ENCODE data around the gene GLB1L.
A peak's percentile ranks its signal among the peaks of the same experiment; 100 is the strongest.

The GLB1L gene

GRCh38 chr2:219278655-219279150 lies 33.5 kb upstream of the GLB1L start:
- H3K4me3 Mint-ChIP-seq, result peak overlapping the region; percentile 91
- H3K4me1 Mint-ChIP-seq, result peaks cover 62% of the 10 kb centered on the region
- DNase-seq, result no peak
- peak overlapping the region; percentile 86 for H3K27ac Mint-ChIP-seq
- H3K27me3 Mint-ChIP-seq (ENCODE audit: low read depth, poor library complexity), result peaks cover 5% of the 10 kb centered on the region
- TF ChIP-seq CTCF (IDR thresholded peaks at IDR 0.05), result no peak
- peaks cover 10% of the 10 kb centered on the region for H3K36me3 Mint-ChIP-seq (ENCODE audit: low read depth)
- no peaks in the 10 kb centered on the region for H3K9me3 Mint-ChIP-seq

DNA sequence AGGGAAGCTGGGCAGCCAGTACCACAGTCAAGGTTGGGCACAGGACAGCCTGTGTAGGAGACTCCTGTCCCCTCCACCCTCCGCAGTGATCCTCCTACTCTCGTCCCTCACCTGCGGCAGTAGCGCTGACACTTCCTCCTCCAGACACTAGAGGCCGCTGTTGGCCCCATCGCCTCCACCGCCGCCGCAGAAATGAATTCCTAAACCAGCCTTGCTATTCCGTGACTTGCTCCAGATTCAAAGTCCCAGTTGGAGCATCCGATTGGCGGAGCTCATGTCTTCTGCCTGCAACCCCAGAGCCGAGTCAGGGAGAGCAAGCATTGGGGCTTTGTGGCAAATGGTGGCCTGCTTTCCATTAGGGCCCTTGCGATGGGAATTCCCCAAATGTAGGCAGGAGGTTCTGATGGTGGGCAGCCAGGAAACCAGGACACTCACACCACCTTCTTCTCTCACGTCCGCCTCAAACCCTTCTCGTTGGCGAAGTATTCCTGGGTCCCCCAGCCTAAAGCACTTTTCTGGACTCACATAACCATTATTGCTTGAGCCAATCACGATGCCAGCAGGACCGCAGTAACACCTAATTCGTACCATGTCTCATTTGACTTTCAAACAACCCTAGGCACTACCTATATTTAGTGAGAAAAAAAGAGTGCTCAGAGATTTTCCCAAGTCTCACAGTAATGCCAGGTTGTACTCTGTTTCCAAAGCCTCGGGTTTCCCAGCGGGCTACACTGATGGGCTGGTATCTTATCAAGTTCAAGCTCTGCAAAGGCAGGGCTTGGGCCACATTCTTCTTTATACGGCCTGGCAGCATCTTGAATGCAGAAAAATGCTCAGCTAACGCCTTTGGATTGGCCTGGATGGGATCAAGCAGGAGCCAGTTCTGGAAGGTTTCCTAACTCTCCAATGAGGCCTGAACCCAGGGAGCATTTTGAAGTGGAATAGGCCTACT lies 32.7 kb upstream of the GLB1L start:
- Mint-ChIP-seq H3K4me1 (peaks cover 60% of the 10 kb centered on the region), H3K4me3 (peak overlapping the region; percentile 91), H3K9me3 (no peaks in the 10 kb centered on the region), H3K36me3 (ENCODE audit: low read depth) (peaks cover 6% of the 10 kb centered on the region), H3K27me3 (ENCODE audit: low read depth, poor library complexity) (peaks cover 5% of the 10 kb centered on the region), H3K27ac (peak overlapping the region; percentile 86)
- DNase-seq, result peak; percentile 83
- peak; percentile 97 for TF ChIP-seq CTCF (IDR thresholded peaks at IDR 0.05)

GRCh38 chr2:219274361-219274921 lies 29.2 kb upstream of the GLB1L start:
- no peak overlapping the region for H3K4me3 Mint-ChIP-seq
- no peak for TF ChIP-seq CTCF (IDR thresholded peaks at IDR 0.05)
- H3K4me1 Mint-ChIP-seq, result peaks cover 29% of the 10 kb centered on the region
- no peak for DNase-seq
- H3K27ac Mint-ChIP-seq, result no peak overlapping the region
- H3K27me3 Mint-ChIP-seq (ENCODE audit: low read depth, poor library complexity), result peaks cover 24% of the 10 kb centered on the region
- H3K36me3 Mint-ChIP-seq (ENCODE audit: low read depth), result no peaks in the 10 kb centered on the region
- no peaks in the 10 kb centered on the region for H3K9me3 Mint-ChIP-seq

- no peaks in the 10 kb centered on the region for H3K9me3 Mint-ChIP-seq
- H3K27me3 Mint-ChIP-seq (ENCODE audit: low read depth, poor library complexity), result peaks cover 29% of the 10 kb centered on the region
- TF ChIP-seq CTCF (IDR thresholded peaks at IDR 0.05), result no peak
- no peak overlapping the region for H3K27ac Mint-ChIP-seq
- no peaks in the 10 kb centered on the region for H3K36me3 Mint-ChIP-seq (ENCODE audit: low read depth)
- peaks cover 27% of the 10 kb centered on the region for H3K4me1 Mint-ChIP-seq
- H3K4me3 Mint-ChIP-seq, result no peak overlapping the region
- no peak for DNase-seq
These were observed 28.7 kb upstream of the GLB1L start for GRCh38 chr2:219273937-219274336.

DNA sequence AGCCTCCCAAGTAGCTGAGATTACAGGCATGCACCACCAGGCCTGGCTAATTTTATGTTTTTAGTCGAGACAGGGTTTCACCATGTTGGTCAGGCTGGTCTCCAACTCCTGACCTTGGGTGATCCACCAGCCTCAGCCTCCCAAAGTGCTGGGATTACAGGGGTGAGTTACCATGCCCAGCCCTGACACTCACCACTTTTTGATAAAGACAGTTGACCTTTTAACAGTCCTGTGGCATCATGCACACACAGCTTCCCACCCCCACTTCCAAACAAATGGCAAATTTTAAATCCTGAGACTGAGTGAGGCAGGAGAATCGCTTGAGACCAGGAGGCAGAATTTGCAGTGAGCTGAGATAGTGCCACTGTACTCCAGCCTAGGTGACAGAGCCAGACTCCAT lies 27.8 kb upstream of the GLB1L start:
- H3K9me3 Mint-ChIP-seq, result no peaks in the 10 kb centered on the region
- H3K4me1 Mint-ChIP-seq, result peaks cover 17% of the 10 kb centered on the region
- no peak overlapping the region for H3K4me3 Mint-ChIP-seq
- no peak for TF ChIP-seq CTCF (IDR thresholded peaks at IDR 0.05)
- no peak for DNase-seq
- no peak overlapping the region for H3K27ac Mint-ChIP-seq
- no peaks in the 10 kb centered on the region for H3K36me3 Mint-ChIP-seq (ENCODE audit: low read depth)
- H3K27me3 Mint-ChIP-seq (ENCODE audit: low read depth, poor library complexity), result peaks cover 39% of the 10 kb centered on the region

All from nephron progenitor cell (in vitro differentiated cells).